Measurements from ENCODE around the gene PSENEN. TPM values are rescaled to one million over a fixed set of nuclear protein-coding genes. Genes with fewer than 3 reads are reported as not detected.

Gene PSENEN
- total and polyA plus RNA-seq, 2 experiments from 2014 or later = 20.6 to 175 TPM

- TF ChIP-seq ZNF462 (CRISPR knock-in tag; IDR thresholded peaks at IDR 0.05) (no peak), ZNF114 (CRISPR knock-in tag; IDR thresholded peaks at IDR 0.05) (no peak), STAT1 (IDR thresholded peaks at IDR 0.05; ENCODE audit: unreplicated experiment) (no peak), JUNB (IDR thresholded peaks at IDR 0.05; ENCODE audit: unreplicated experiment) (no peak)
- TF ChIP-seq, protein P1, sequence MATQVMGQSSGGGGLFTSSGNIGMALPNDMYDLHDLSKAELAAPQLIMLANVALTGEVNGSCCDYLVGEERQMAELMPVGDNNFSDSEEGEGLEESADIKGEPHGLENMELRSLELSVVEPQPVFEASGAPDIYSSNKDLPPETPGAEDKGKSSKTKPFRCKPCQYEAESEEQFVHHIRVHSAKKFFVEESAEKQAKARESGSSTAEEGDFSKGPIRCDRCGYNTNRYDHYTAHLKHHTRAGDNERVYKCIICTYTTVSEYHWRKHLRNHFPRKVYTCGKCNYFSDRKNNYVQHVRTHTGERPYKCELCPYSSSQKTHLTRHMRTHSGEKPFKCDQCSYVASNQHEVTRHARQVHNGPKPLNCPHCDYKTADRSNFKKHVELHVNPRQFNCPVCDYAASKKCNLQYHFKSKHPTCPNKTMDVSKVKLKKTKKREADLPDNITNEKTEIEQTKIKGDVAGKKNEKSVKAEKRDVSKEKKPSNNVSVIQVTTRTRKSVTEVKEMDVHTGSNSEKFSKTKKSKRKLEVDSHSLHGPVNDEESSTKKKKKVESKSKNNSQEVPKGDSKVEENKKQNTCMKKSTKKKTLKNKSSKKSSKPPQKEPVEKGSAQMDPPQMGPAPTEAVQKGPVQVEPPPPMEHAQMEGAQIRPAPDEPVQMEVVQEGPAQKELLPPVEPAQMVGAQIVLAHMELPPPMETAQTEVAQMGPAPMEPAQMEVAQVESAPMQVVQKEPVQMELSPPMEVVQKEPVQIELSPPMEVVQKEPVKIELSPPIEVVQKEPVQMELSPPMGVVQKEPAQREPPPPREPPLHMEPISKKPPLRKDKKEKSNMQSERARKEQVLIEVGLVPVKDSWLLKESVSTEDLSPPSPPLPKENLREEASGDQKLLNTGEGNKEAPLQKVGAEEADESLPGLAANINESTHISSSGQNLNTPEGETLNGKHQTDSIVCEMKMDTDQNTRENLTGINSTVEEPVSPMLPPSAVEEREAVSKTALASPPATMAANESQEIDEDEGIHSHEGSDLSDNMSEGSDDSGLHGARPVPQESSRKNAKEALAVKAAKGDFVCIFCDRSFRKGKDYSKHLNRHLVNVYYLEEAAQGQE (IDR thresholded peaks at IDR 0.05; ENCODE audit: unreplicated experiment) = no peak
Observed at GRCh38 chr19:35731779-35732405, 13.6 kb upstream of the PSENEN start (continued).

Data from GM23338 (cell line).